ENCODE results near the gene GNL1. TPM values are rescaled to one million over a fixed set of nuclear protein-coding genes. Genes with fewer than 3 reads are reported as not detected.

GNL1 gene
- total RNA-seq, 1 experiment from 2014 or later = 34.7 TPM

DNA sequence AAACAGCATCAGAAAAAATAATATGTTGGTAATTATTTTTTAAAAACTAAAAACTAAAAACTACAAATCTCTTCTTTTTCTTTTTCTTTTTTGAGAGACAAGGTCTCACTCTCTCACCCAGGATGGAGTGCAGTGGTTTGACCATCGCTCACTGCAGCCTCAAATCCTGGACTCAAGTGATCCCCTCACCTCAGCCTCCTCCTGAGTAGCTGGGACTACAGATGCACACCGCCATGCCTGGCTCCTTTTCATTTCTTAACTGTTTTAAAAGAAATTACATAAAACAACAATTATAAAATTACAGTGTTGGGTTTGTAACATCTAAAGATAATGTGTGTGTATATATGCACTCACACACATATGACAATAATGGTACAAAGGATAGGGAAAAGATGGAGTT is 42.8 kb downstream of the GNL1 start:
- Histone ChIP-seq H3F3A (ENCODE audit: low read length, unreplicated experiment) (no peaks in the 10 kb centered on the region), H3K79me2 (ENCODE audit: low read length) (no peaks in the 10 kb centered on the region), H2AFZ (ENCODE audit: low read length) (no peak overlapping the region), H3K27me3 (ENCODE audit: low read length) (no peaks in the 10 kb centered on the region), H3K9ac (ENCODE audit: low read length) (no peak overlapping the region), H3K9me3 (ENCODE audit: low read length) (no peaks in the 10 kb centered on the region), H3K27ac (ENCODE audit: low read length) (no peak overlapping the region), H3K4me2 (ENCODE audit: low read length) (no peak overlapping the region), H3K9me2 (replicated peaks; ENCODE audit: low read length) (no peaks in the 10 kb centered on the region), H3K4me1 (ENCODE audit: insufficient read depth, low read length) (peaks cover 12% of the 10 kb centered on the region), H3K36me3 (ENCODE audit: low read depth, low read length) (no peaks in the 10 kb centered on the region), H4K20me1 (ENCODE audit: low read length) (no peaks in the 10 kb centered on the region), H3K4me3 (ENCODE audit: low read length) (no peak overlapping the region)
- no TSS peak for BruUV-seq (replicated peaks)
- DNase-seq (no peak), ATAC-seq (no peak)
- intact Hi-C loops (cut with micrococcal nuclease) = no loop called here
- TF ChIP-seq, protein P1, sequence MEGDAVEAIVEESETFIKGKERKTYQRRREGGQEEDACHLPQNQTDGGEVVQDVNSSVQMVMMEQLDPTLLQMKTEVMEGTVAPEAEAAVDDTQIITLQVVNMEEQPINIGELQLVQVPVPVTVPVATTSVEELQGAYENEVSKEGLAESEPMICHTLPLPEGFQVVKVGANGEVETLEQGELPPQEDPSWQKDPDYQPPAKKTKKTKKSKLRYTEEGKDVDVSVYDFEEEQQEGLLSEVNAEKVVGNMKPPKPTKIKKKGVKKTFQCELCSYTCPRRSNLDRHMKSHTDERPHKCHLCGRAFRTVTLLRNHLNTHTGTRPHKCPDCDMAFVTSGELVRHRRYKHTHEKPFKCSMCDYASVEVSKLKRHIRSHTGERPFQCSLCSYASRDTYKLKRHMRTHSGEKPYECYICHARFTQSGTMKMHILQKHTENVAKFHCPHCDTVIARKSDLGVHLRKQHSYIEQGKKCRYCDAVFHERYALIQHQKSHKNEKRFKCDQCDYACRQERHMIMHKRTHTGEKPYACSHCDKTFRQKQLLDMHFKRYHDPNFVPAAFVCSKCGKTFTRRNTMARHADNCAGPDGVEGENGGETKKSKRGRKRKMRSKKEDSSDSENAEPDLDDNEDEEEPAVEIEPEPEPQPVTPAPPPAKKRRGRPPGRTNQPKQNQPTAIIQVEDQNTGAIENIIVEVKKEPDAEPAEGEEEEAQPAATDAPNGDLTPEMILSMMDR (conservative IDR thresholded peaks at IDR 0.05; ENCODE audit: low read depth, low read length) = no peak
- TF ChIP-seq EZH2 (IDR thresholded peaks at IDR 0.05; ENCODE audit: low read length, unreplicated experiment) (no peak), EZH2phosphoT487 (IDR thresholded peaks at IDR 0.05; ENCODE audit: borderline replicate concordance, low read length) (no peak)
- ChIA-PET CTCF (no interaction called here), POLR2A (ENCODE audit: unreplicated experiment) (no interaction called here)

DNA sequence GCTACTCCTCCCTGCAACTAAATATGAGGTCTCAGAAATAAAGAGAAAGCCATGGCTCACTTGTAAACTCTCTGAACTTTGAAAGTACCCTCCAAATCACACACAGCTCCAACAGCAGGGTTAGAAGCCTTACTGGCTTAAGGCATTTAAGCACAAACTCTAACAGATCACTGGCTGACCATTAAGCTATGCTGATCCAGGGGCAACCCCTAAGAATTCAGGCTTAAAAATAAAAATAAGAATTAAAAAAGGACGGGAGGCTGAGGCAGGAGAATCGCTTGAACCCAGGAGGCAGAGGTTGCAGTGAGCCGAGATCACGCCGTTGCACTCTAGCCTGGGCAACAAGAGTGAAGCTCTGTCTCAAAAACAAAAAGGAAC is 45.1 kb downstream of the GNL1 start:
- CTCF ChIA-PET = interaction anchor here (0.7 kb wide), 1 partner anchor 34 kb away, joined by 3 read pairs; no protein-coding TSS in a partner anchor
- Histone ChIP-seq H3K27me3 (ENCODE audit: low read length) (no peaks in the 10 kb centered on the region), H3K4me1 (ENCODE audit: insufficient read depth, low read length) (peaks cover 10% of the 10 kb centered on the region), H3K4me3 (ENCODE audit: low read length) (no peak overlapping the region), H3K27ac (ENCODE audit: low read length) (no peak overlapping the region), H3K36me3 (ENCODE audit: low read depth, low read length) (no peaks in the 10 kb centered on the region), H3K4me2 (ENCODE audit: low read length) (no peak overlapping the region), H3K9ac (ENCODE audit: low read length) (no peak overlapping the region), H3K9me2 (replicated peaks; ENCODE audit: low read length) (no peaks in the 10 kb centered on the region), H3K9me3 (ENCODE audit: low read length) (no peaks in the 10 kb centered on the region), H2AFZ (ENCODE audit: low read length) (no peak overlapping the region), H3K79me2 (ENCODE audit: low read length) (no peaks in the 10 kb centered on the region), H4K20me1 (ENCODE audit: low read length) (no peaks in the 10 kb centered on the region), H3F3A (ENCODE audit: low read length, unreplicated experiment) (no peaks in the 10 kb centered on the region)
- POLR2A ChIA-PET (ENCODE audit: unreplicated experiment) = interaction anchor here (0.6 kb wide), 1 partner anchor 17 kb away, joined by 5 read pairs; no protein-coding TSS in a partner anchor
- BruUV-seq (replicated peaks) = no TSS peak
- no peak for DNase-seq
- no peak for TF ChIP-seq EZH2 (IDR thresholded peaks at IDR 0.05; ENCODE audit: low read length, unreplicated experiment)
- TF ChIP-seq EZH2phosphoT487 (IDR thresholded peaks at IDR 0.05; ENCODE audit: borderline replicate concordance, low read length) = no peak
- TF ChIP-seq, protein P1 (conservative IDR thresholded peaks at IDR 0.05; ENCODE audit: low read depth, low read length) = no peak
- intact Hi-C loops (cut with micrococcal nuclease) = no loop called here
- ATAC-seq = no peak

DNA sequence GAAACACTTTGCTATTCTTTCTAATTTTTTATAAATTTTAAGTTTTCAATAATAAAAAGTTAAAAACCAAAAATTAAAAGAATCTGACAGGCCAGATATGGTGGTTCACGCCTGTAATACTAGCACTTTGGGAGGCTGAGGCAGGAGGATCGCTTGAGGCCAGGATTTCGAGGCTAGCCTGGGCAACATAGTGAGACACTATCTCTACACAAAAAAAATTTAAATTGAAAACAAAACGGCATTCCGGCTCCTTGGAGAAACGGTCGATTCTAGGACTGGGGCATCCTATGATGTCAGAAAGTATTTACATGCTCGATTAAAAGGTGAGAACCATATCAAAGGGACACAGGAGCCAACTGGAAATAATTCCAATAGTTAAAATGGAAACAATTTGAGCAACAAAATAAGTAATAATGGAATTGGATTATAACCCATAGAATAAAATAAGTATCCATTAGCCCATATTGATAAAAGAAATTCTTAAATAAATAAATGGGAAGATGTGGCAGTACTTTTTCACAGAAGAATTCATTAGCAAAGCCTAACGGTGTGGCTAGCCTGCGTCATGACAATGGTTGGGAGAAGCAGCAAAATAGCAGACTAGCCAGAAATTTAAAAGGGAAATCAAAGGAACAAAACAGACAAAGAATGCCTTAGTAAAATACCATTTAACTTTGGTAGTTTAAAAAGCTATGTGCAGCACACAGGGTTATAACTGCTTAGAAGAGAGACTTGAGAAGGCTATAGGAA is 45.7 kb downstream of the GNL1 start:
- Histone ChIP-seq H3K4me2 (ENCODE audit: low read length) (no peak overlapping the region), H3K9me3 (ENCODE audit: low read length) (no peaks in the 10 kb centered on the region), H3K4me3 (ENCODE audit: low read length) (no peak overlapping the region), H3K36me3 (ENCODE audit: low read depth, low read length) (no peaks in the 10 kb centered on the region), H3K79me2 (ENCODE audit: low read length) (no peaks in the 10 kb centered on the region), H3K27ac (ENCODE audit: low read length) (no peak overlapping the region), H3K9me2 (replicated peaks; ENCODE audit: low read length) (no peaks in the 10 kb centered on the region), H3K4me1 (ENCODE audit: insufficient read depth, low read length) (0 out of 2 replicates have a peak, but pooled peaks cover 7% of the 10 kb centered on the region), H3K27me3 (ENCODE audit: low read length) (no peaks in the 10 kb centered on the region), H4K20me1 (ENCODE audit: low read length) (no peaks in the 10 kb centered on the region), H3K9ac (ENCODE audit: low read length) (no peak overlapping the region), H3F3A (ENCODE audit: low read length, unreplicated experiment) (no peaks in the 10 kb centered on the region), H2AFZ (ENCODE audit: low read length) (no peak overlapping the region)
- no peak for ATAC-seq
- TF ChIP-seq EZH2phosphoT487 (IDR thresholded peaks at IDR 0.05; ENCODE audit: borderline replicate concordance, low read length) = no peak
- no peak for TF ChIP-seq EZH2 (IDR thresholded peaks at IDR 0.05; ENCODE audit: low read length, unreplicated experiment)
- TF ChIP-seq, protein P1 (conservative IDR thresholded peaks at IDR 0.05; ENCODE audit: low read depth, low read length) = no peak
- no TSS peak for BruUV-seq (replicated peaks)
- ChIA-PET POLR2A (ENCODE audit: unreplicated experiment) (interaction anchor here (0.6 kb wide), 1 partner anchor 16 kb away, joined by 5 read pairs; no protein-coding TSS in a partner anchor), CTCF (interaction anchor here (0.7 kb wide), 1 partner anchor 34 kb away, joined by 3 read pairs; no protein-coding TSS in a partner anchor)
- intact Hi-C loops (cut with micrococcal nuclease) = no loop called here
- DNase-seq = no peak
